ENCODE data around the gene CACNA1I.

CACNA1I gene

DNA sequence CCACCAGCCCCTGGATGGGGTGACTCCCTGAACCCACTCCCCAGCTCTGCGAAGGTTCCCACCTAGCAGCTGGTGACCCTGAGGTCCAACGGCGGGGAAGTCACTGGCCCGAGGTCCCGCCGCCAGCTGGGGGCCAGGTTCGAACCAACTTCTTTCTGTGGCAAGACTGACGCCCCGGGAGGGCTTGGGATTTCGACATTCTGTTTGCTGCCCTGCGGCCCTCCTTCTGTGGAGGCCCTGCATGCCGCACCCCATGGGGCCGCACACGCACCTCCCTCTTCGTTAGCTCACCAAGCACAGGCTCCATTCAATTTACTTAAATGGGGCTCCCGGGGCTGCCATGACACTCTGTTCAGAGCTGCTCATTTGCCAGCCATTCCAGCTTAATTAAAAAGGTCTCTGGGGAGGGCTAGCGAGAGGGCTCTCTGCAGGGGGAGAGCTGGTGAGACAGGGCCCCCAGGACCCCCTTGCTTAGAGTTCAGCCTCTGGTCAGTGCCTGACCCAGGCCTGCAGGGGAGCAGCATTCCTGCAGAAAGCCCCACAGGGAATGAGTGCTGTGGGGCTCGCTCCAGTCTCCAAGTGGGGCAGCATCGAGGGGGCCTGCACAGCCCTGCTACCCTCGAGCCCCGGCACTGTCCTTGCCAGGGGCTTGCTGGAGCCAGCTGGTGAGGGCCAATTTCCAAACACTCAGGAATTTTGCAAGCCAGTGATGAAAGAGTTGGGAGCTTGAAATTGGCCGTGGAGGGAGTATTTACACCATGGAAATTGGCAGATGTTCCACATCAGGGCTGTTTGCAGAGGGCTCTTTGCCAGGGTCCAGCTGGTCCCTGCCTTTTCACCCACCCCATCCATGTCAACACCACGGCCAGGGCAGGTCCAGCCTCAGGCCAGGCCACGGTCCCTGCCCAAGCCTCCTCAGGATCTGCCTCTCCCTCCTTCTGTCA lies 80.8 kb downstream of the CACNA1I start:
- no peak for DNase-seq (ENCODE audit: low spot score)

DNA sequence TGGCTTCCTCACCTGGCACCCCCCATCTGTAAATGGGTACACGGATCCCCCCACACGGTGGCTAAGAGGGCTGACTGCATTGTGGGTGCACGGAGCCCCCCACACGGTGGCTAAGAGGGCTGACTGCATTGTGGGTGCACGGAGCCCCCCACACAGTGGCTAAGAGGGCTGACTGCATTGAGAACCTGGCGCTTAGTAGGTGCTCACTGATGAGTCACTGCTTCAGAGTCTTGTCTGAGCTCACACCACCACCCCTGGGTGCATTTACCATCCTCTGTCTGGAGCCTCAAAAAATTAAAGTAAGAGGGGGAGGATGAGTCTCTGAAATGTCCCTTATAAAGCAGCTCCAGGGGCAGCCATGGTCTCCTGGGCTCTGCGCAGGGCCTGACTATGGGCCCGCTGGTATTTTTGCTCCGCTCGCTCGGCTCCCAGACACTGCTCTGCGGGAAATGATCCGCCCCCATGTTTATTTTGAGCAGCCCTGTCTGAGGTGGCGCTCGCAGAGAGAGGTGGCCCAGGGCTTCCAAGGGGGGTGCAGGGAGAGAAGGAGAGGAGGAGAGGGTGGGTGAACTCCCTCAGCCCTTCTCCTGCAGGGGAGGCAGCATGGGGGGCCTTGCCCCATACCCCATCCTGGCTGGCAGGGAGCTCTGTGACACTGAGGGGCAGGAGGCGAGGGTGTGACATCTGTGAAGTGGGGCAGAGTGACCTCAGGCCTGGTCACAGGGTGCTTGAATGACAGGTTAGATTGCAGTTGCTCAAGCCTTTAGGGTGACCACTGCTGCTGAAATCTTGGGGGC lies 82.6 kb downstream of the CACNA1I start:
- no peak for DNase-seq (ENCODE audit: low spot score)

DNA sequence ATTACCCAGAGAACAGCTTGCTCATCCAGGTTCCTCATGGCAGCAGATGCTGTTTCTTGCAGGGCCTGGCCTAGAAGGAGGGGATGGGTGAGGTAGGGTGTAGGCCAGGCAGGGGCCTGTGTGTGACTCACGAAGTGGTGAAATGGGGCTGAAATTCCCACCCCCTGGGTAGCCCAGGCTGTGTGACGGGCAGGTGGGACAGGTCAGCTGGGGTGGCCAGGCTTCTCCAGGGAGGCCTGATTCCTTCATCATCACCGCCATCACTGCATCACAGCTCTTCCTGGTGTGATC lies 83.2 kb downstream of the CACNA1I start:
- DNase-seq (ENCODE audit: low spot score), result no peak

DNA sequence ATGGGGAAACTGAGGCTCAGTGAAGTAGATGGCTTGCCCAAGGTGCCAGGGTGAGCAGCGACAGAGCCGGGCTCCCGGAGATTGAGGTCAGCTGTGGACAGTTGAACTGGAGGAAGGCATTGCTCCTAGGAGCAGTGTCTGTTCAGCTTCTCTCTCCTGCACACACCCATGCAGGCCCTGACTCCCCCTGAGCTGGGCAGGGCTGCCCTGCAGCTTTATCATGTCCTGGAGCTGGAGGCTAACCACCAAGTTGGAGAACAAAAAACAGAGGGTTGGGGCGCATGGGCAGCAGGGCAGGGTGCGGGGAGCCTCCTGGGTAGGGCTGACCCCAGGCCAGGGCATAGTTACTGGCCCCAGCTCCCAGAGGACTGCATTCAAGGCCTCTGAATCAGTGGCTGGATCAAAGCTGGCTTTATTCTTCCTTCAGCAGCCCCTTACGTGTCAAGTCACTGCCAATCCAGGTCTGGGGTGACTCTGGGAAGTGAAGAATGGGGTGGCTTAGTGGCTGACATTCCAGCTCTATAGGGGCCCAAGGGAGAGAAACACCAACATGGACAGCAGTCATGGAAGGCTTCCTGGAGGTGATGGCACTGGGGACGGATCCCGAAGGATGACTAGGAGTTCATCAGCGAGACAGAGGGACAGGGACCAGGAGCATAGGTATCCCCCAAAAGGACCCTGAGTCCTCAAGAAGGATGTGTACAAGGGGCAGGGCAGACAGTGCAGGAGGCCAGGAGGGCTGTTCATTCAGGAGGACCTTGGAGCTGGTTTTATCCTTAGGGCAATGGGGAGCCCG lies 83.8 kb downstream of the CACNA1I start:
- peak; percentile 37 for DNase-seq (ENCODE audit: low spot score)

DNA sequence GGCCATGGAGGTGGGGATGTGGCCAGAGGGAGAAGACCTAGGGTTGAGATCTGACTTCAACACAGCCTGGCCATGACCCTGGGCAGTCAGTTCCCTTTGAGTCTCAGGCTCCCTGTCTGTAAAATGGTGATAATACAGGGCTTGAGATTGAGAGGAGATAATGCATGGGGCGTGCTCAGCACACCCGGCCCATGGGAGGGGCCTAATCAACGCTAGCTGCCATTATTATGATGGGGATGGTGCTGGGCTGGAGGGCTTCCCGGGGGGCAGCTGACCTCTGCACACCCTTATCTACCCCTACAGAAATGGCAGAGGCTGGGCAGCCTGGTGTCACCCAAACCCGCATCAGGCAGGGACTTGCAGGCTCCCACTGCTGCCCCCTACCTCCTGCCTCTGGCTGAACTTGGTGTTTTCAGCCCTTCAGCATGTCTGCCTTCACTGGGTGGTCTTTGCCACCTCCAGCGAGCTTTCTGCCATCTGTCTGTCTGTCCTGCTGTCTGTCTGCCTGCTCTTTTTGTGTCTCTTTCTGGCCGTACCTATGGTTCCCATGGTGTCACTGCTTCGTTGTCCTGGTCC lies 84.5 kb downstream of the CACNA1I start:
- peak; percentile 89 for DNase-seq (ENCODE audit: low spot score)

DNA sequence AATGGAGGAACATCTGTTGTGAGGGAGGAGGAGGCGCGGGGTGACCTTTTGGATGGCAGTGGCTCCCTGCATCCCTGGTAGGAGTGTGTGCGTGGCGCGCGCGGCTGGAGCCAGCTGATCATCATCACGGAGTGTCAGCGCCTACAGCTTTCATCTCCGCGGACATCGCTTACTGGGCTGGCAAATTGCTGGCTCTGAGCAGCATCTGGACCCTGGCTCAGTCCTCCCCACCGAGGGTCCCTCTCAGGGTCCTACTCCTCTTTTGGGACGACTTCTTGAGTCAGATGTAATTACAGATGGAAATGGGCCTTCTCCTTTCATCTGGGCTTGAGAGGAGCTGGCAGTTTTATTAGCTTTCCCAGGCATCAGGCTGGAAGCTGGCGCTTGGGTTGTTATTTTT lies 85.3 kb downstream of the CACNA1I start:
- DNase-seq (ENCODE audit: low spot score), result no peak

DNA sequence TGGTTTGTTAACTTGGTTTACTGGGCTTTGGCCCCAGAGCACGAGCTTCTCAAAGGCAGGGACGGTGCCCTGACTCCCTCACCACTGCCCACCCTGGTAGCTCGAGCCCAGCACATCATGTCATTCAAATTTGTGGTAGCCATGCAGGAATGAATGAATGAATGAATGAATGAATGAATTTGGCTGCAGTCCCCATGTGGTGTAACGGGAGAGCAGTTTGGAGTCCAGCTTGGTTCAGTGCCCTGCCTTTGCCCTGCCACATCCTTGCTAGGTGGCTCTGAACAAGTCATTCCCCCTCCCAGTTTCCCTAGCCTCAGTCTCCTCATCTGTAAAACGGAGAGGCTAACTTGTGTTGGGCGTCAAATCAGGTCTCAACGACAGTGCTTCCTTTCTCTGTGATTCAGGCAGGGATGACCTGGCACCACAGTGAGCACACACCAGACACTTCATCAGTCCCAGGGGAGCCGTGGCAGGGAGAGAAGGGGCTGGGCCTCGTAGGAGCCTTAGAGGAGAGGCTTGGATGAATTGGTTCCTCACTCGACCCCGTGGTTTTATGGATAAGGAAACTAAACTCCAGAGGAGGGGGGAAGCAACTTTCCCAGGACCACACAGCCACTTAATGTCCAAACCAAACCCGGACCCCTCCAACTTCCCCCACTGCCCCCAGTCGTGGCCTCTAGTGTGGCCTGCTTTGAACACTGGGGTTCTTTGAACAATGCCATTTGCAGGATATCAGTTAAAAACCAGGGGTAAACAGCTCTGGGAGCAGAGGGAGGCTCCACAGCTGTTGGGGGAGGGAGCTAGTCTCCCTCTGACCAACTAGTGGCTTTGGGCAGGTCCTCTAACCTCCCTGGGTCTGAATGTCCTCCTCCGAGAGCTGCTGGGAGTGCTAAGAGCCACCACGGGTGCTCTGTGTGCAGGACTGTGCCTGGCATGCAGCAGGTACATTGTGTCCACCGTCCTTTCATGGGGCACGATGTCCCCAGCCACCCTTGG lies 86.2 kb downstream of the CACNA1I start:
- no peak for DNase-seq (ENCODE audit: low spot score)

DNA sequence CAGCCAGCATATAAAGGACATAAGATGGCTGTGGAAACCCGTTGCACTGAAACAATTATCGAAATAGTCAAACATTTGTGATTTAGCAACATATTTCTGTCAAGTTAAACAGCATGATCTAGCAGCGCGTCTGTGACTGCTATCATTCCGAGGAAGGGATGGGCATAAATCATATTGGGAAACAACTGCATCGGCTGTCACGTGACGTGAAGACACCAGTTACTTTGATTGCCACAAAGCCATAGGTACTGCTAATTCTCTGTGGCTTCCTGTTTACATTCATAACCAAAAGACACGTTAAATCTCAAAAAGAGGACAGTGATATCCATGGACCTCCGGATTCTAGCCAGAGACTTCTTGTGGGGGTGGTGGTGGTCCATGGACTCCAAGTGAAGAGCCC lies 87.8 kb downstream of the CACNA1I start:
- DNase-seq (ENCODE audit: low spot score), result no peak

DNA sequence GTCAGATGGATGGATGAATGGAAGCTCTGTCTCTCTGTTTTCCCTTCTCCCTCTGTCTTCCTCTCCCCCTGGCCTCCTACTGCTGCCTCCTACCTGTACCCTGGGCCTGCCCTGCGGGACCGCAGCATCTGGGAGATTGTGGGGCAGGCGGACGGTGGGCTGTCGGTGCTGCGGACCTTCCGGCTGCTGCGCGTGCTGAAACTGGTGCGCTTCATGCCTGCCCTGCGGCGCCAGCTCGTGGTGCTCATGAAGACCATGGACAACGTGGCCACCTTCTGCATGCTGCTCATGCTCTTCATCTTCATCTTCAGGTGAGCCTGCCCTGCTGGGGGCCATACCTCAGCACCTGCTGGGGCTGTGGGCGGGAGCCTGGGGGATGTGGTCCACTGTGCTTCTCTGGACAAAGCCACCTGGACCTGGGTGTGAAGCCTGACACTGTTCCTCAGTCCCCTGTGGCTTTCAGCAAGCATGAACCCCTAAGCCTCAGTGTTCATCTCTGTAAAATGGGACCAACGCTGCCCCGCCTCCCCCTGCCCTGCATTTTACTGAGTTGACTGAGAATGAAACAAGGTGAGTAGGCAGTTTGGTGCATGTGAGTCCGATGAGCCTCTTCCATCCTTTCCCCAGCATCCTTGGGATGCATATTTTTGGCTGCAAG lies 88.4 kb downstream of the CACNA1I start:
- DNase-seq (ENCODE audit: low spot score), result no peak

DNA sequence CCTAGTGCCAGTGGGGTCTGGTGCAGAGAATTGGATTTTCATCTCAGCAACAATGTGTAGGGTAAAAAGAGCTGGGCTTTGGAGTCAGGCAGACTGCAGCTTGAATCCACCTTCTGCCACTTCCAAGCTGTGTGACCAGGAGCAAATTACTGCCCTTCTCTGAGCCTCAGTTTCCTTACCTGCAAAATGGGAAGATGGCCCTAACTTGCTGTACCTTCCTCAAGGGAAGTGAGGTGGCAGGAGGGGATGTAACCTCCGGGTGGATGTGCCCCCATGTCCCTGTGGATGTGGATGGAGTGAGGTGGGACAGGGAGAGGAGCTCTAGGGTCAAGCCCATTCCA lies 90.9 kb downstream of the CACNA1I start:
- DNase-seq (ENCODE audit: low spot score), result no peak

DNA sequence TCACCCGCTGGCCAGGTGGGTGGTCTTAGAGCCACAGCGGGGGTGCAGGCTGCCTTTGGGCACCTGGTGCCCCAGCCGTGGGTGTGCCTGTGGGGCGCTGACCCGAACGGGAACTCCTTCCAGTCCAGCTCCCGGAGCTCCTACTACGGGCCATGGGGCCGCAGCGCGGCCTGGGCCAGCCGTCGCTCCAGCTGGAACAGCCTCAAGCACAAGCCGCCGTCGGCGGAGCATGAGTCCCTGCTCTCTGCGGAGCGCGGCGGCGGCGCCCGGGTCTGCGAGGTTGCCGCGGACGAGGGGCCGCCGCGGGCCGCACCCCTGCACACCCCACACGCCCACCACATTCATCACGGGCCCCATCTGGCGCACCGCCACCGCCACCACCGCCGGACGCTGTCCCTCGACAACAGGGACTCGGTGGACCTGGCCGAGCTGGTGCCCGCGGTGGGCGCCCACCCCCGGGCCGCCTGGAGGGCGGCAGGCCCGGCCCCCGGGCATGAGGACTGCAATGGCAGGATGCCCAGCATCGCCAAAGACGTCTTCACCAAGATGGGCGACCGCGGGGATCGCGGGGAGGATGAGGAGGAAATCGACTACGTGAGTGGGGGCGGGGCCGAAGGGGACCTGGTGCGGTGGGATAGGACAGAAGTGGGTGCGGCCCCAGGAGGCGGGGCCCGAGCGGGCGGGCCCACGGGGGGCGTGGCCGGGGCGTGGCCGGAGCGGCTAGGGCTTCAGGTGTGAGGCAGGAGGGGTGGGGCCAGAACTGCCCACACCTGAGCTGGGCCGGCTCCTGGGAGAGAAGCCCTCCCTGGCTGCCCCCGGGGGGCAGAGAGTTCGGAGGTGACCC lies 91.5 kb downstream of the CACNA1I start:
- peak; percentile 64 for DNase-seq (ENCODE audit: low spot score)

DNA sequence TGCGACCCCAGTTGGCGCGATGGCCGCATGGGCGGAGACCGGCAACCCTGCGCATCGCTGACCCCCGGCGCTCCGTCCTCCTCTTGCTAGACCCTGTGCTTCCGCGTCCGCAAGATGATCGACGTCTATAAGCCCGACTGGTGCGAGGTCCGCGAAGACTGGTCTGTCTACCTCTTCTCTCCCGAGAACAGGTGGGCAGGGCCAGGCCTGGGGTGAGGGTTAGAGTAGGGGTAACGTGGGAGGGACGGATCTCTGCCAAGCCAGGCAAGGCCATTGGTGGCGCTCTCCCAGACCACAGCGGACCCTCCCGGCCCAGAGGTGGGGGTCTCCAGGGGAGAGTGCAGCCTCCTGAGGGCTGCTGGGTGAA lies 92.1 kb downstream of the CACNA1I start:
- no peak for DNase-seq (ENCODE audit: low spot score)

DNA sequence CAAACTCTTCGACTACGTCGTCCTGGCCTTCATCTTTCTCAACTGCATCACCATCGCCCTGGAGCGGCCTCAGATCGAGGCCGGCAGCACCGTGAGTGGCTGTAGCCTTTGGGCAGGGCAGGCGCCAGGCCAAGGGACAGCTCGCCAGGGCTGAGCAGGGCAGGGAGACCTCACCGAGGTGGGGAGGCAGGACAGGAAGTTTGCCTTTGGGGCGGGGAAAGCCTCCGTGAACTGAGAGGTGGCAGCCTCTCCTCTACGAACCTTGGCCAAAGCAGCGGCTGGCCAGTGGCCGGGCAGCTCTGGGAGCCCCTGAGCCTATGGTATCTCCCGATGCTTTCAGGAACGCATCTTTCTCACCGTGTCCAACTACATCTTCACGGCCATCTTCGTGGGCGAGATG lies 93.2 kb downstream of the CACNA1I start:
- DNase-seq (ENCODE audit: low spot score), result no peak

DNA sequence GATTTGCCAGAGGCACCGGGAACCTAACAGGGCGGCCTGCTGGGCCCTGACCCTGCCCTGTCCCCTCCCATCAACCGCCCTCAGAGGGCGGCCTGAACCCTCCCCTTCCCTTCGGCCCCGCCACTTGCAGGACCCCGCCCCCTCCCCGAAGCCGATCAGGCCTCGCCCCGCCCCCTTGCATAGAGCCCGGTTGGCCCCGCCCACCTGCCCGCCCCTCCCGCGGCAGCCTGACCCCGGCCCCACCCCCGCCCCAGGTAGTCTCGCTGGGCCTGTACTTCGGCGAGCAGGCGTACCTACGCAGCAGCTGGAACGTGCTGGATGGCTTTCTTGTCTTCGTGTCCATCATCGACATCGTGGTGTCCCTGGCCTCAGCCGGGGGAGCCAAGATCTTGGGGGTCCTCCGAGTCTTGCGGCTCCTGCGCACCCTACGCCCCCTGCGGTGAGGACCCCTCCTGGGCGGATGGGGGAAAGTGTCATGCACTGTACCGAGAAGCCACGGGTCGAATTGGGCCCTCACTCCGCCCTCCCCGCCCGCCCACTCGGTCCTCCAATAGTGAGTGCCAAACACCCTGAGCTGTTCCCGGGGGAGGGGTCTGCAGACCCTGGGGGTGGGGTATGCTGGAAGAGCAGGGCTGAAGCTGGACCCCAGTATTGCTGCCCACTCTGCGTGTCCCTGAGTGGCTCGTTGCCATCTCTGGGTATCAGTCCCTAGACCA lies 94.1 kb downstream of the CACNA1I start:
- DNase-seq (ENCODE audit: low spot score), result peak; percentile 34

DNA sequence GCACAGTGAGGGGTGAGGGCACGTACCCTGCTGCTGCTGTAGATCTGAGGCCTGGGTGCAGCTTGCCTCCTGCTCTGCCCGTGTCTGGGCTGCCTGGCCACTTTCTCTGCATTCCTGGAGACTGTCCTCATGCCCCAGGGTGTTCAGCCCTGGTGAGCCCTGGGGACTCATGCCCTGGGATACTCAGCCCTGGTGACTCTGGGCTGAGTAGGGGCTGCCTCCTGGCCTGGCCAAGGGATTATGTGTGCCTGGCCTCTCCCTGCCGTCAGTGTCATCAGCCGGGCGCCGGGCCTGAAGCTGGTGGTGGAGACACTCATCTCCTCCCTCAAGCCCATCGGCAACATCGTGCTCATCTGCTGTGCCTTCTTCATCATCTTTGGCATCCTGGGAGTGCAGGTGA lies 94.7 kb downstream of the CACNA1I start:
- DNase-seq (ENCODE audit: low spot score), result no peak

DNA sequence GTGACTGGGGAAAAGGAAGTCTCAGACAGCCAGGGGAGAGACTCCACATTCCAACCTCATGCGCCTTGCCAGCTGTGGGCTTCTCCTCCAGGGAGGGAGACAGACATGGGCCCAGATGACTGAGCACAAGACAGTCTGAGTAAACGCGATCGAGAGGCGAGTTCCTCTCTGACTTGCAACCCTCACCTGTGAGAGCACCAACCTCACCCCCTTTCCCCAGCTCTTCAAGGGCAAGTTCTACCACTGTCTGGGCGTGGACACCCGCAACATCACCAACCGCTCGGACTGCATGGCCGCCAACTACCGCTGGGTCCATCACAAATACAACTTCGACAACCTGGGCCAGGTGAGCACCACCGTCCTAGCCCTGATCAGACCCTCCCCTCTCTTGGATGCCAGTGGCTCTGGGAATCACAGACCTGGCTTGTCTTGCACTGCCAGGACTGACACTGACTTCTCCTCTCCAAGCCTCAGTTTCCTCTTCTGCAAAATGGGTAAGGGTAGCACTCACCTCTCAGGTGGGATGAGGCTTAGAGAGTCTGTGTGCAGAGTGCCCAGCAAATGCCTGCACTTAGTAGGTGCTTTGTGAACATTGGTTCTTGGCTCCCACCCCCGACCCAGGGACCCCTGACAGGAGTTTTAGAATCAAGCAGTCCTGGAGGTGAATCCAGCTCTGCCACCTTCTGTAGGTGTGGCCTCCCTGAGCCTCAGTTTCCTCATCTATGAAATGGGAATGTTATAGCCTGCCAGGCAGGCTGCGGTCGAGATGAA lies 95.3 kb downstream of the CACNA1I start:
- DNase-seq (ENCODE audit: low spot score), result no peak

DNA sequence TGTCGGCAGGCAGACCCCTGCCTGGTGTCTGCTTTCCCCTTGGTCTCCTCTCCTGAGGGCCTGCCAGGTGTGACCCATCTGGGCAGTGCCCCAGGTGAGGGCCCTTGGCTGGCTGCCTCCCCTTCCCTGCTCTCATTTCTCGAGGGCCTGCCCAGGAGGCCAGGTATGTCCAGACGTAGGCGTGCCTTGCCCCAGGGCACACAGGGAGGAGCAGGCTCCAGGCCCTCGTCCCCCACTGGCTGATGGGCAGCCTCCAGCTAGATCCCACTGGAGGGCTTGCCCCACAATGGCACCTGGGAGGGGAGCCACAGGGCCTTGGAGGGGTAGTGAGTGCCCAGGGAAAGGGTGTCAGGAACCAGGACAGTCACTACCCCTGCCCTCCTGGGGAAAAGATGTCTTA lies 95.9 kb downstream of the CACNA1I start:
- DNase-seq (ENCODE audit: low spot score), result no peak

DNA sequence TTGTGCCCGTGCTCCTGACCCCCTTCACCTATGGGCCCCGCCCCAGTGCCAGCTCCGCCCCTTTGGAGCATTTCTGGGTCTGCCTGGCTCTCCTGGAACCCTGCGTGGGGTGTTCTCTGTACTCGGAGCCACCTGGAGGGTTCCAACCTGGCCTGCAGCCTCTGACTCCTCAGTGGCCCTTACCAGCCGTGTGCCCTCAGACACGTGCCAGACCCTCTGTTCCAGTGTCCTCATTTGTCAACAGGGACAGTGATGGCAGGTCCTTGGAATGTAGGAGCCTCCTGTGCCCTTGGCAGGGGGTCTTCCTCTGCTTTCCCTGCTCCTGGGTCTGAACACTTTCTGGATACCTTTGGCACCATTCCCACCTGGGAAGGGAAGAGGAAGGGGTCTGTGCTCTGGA lies 96.4 kb downstream of the CACNA1I start:
- no peak for DNase-seq (ENCODE audit: low spot score)

Data from hematopoietic multipotent progenitor cell treated with erythropoietin and hydrocortisone succinate and interleukin-3 and kit ligand, for 15 days (in vitro differentiated cells).